Uterus (tissue), 4 donors: ENCODE measurements around the gene ATXN2. TPM values are rescaled to one million over a fixed set of nuclear protein-coding genes. Genes with fewer than 3 reads are reported as not detected.

Experiments
- DNase-seq, 2 donors: peaks; one replicate each; pipeline ENCODE4 v3.0.0-alpha.2; 2019 to 2020
- H3K27ac ChIP-seq, 2 donors: fragments of 200-600 bp; sonication (generic); 1 replicate in 1 of 2; 2 replicates in 1 of 2; pipeline ENCODE4 v1.5.1; 2016 to 2018
- H3K27me3 ChIP-seq, 2 donors: fragments of 200-600 bp; sonication (generic); one replicate each; pipeline ENCODE4 v1.5.1; 2018 to 2019; ENCODE audit warnings: control low read depth in 1 of 2
- H3K36me3 ChIP-seq, 2 donors: fragments of 200-600 bp; sonication (generic); one replicate each; pipeline ENCODE4 v1.5.1; 2019; ENCODE audit warnings: control low read depth in 1 of 2
- H3K4me1 ChIP-seq, 2 donors: fragments of 200-600 bp; sonication (generic); one replicate each; pipeline ENCODE4 v1.5.1; 2018 to 2019; ENCODE audit warnings: control low read depth in 1 of 2
- H3K4me3 ChIP-seq, 2 donors: fragments of 200-600 bp; sonication (generic); 1 replicate in 1 of 2; 2 replicates in 1 of 2; pipeline ENCODE4 v1.5.1; 2018 to 2019; ENCODE audit warnings: mild to moderate bottlenecking in 1 of 2
- H3K9me3 ChIP-seq, 2 donors: fragments of 200-600 bp; sonication (generic); one replicate each; pipeline ENCODE4 v1.5.1; 2019; ENCODE audit warnings: control low read depth in 1 of 2
- POLR2A ChIP-seq, 2 donors: fragments of 450-650 bp; IDR thresholded peaks; one replicate each; pipeline ENCODE4 v1.6.1; 2016; ENCODE audit warnings: antibody characterized with exemption in 2 of 2, mild to moderate bottlenecking in 1 of 2, moderate library complexity in 1 of 2
- intact Hi-C: fragments of 100-400 bp; cut with DNase I; formaldehyde crosslinking; loops from one replicate; pipeline ENCODE4 v1.15.1; 2023; ENCODE audit warnings: low total_unique reads
- total RNA-seq, 4 donors: library from RNA; depleted of rRNA in 3 of 4; stranded (reverse); fragments of >200 nt in 3 of 4; gene quantifications; one replicate each; pipeline versions ENCODE4 v1.1.0 to v1.2.4, GENCODE V29; 2014 to 2023
- TF ChIP-seq, protein P1 (sequence below), 4 experiments: fragments of 200-600 bp in 2 of 4; fragments of 450-650 bp in 2 of 4; sonication (generic) in 2 of 4; IDR thresholded peaks; one replicate each; pipeline ENCODE4 v1.5.1; 2016 to 2019; ENCODE audit warnings: antibody characterized with exemption in 4 of 4, mild to moderate bottlenecking in 2 of 4, moderate library complexity in 1 of 4
- donor health status: DM: yes; HTN: yes; CAD: no.

The ATXN2 gene
- total RNA-seq, 4 donors from 2014 or later, result 37.1 to 112 (median 66.0) TPM

- H3K36me3 ChIP-seq, result no peaks in the 10 kb centered on the region
- H3K9me3 ChIP-seq, result no peaks in the 10 kb centered on the region
- no peak overlapping the region for H3K27ac ChIP-seq
- H3K4me3 ChIP-seq, result no peak overlapping the region
- DNase-seq, result no peak
- TF ChIP-seq, protein P1, sequence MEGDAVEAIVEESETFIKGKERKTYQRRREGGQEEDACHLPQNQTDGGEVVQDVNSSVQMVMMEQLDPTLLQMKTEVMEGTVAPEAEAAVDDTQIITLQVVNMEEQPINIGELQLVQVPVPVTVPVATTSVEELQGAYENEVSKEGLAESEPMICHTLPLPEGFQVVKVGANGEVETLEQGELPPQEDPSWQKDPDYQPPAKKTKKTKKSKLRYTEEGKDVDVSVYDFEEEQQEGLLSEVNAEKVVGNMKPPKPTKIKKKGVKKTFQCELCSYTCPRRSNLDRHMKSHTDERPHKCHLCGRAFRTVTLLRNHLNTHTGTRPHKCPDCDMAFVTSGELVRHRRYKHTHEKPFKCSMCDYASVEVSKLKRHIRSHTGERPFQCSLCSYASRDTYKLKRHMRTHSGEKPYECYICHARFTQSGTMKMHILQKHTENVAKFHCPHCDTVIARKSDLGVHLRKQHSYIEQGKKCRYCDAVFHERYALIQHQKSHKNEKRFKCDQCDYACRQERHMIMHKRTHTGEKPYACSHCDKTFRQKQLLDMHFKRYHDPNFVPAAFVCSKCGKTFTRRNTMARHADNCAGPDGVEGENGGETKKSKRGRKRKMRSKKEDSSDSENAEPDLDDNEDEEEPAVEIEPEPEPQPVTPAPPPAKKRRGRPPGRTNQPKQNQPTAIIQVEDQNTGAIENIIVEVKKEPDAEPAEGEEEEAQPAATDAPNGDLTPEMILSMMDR (IDR thresholded peaks at IDR 0.05), result no peak
- no peak for TF ChIP-seq POLR2A (IDR thresholded peaks at IDR 0.05)
- H3K27me3 ChIP-seq, result no peaks in the 10 kb centered on the region
- intact Hi-C loops, result no loop called here
- no peaks in the 10 kb centered on the region for H3K4me1 ChIP-seq
Observed at GRCh38 chr12:111424189-111424792, 174.8 kb downstream of the ATXN2 start.

DNA sequence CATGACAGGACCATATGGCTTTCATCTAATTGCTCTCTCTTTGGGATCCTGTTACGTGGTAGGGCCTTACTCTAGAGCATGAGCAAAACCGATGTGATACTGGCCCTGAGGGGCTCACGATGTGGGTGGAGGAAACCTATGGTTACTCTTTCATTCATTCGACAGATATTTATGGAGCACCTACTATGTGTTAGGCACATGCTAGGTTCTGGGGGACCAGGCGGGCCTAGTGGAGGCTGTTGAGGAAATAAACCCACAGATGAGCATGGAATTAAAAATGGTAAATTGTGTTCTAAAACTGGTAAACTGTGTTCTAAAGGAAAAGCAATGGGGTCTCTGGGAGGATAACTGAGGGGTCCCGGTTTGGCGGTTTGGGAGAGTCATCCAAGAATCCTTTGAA is 178.6 kb downstream of the ATXN2 start:
- intact Hi-C loops, result no loop called here
- no peaks in the 10 kb centered on the region for H3K27me3 ChIP-seq
- H3K4me1 ChIP-seq, result no peaks in the 10 kb centered on the region
- no peaks in the 10 kb centered on the region for H3K9me3 ChIP-seq
- H3K36me3 ChIP-seq, result no peaks in the 10 kb centered on the region
- no peak for DNase-seq
- no peak overlapping the region for H3K4me3 ChIP-seq
- TF ChIP-seq, protein P1 (IDR thresholded peaks at IDR 0.05), result no peak
- no peak for TF ChIP-seq POLR2A (IDR thresholded peaks at IDR 0.05)
- H3K27ac ChIP-seq, result no peak overlapping the region

DNA sequence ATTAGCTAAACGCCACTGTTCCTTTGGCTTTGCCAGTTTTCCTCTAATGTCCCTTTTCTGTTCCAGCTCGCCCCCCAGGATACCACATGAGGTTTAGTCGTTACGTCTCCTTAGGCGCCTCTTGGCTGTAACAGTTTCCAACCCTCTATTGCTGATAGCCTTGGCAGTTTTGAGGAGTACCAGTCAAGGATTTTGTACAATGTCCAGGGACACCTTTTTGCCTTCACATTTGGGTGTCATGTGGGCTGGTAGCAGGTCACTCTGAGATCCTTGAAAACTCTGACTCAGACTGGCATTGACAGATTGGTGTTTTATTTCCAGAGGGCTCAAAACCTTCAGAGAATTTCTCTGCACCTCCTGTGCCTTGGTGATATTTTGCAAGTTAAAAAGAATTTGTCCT is 179.3 kb downstream of the ATXN2 start:
- Histone ChIP-seq H3K27me3 (no peaks in the 10 kb centered on the region), H3K9me3 (no peaks in the 10 kb centered on the region), H3K4me3 (no peak overlapping the region), H3K4me1 (no peaks in the 10 kb centered on the region), H3K27ac (no peak overlapping the region), H3K36me3 (no peaks in the 10 kb centered on the region)
- intact Hi-C loops, result no loop called here
- no peak for DNase-seq
- no peak for TF ChIP-seq POLR2A (IDR thresholded peaks at IDR 0.05)
- TF ChIP-seq, protein P1 (IDR thresholded peaks at IDR 0.05), result no peak

- H3K27me3 ChIP-seq, result no peaks in the 10 kb centered on the region
- TF ChIP-seq POLR2A (IDR thresholded peaks at IDR 0.05), result no peak
- TF ChIP-seq, protein P1 (IDR thresholded peaks at IDR 0.05), result no peak
Observed at GRCh38 chr12:111418594-111418880, 180.6 kb downstream of the ATXN2 start.

DNA sequence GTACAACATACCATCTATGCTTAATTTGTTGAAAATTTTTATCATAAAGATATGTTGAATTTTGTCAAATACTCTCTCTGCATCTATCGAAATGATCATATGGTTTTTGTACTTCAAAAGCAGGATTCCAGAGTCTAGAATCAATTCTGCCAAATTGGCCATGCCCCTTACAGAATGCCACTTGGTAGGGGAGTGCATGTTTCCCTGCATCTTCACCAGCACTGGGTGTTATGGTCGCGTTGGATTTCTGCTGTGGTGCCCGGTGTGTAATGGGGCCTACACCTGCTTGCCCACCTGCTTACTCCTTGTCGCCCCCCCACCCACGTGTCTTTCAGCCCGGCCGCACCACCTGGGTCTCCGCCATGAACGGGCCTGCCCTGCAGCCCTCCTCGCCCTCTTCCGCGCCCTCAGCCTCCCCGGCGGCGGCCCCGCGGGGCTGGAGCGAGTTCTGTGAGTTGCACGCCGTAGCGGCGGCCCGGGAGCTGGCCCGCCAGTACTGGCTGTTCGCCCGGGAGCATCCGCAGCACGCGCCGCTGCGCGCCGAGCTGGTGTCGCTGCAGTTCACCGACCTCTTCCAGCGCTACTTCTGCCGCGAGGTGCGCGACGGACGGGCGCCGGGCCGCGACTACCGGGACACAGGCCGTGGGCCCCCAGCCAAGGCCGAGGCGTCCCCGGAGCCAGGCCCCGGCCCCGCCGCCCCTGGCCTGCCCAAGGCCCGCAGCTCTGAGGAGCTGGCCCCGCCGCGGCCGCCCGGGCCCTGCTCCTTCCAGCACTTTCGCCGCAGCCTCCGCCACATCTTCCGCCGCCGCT is 181.1 kb downstream of the ATXN2 start:
- TF ChIP-seq POLR2A (IDR thresholded peaks at IDR 0.05), result no peak
- TF ChIP-seq, protein P1 (IDR thresholded peaks at IDR 0.05), result no peak
- intact Hi-C loops, result no loop called here
- H3K9me3 ChIP-seq, result no peaks in the 10 kb centered on the region
- no peaks in the 10 kb centered on the region for H3K4me1 ChIP-seq
- no peak overlapping the region for H3K27ac ChIP-seq
- no peaks in the 10 kb centered on the region for H3K36me3 ChIP-seq
- H3K4me3 ChIP-seq, result no peak overlapping the region
- DNase-seq, result no peak
- no peaks in the 10 kb centered on the region for H3K27me3 ChIP-seq

More at GRCh38 chr12:111418594-111418880, 180.6 kb downstream of the ATXN2 start:
- no peaks in the 10 kb centered on the region for H3K36me3 ChIP-seq
- no peak overlapping the region for H3K27ac ChIP-seq
- no peaks in the 10 kb centered on the region for H3K9me3 ChIP-seq
- no peak overlapping the region for H3K4me3 ChIP-seq
- no peaks in the 10 kb centered on the region for H3K4me1 ChIP-seq
- DNase-seq, result no peak
- intact Hi-C loops, result no loop called here
